Fibroblast of the conjunctiva (primary cell): Measurements from ENCODE around the gene STXBP1.

Source experiments
- DNase-seq: peaks from one replicate; pipeline ENCODE4 v3.0.0-alpha.2; 2010; ENCODE audit warnings: low read depth

The STXBP1 gene

GRCh38 chr9:127693143-127693542 is 81.1 kb downstream of the STXBP1 start:
- no peak for DNase-seq

DNA sequence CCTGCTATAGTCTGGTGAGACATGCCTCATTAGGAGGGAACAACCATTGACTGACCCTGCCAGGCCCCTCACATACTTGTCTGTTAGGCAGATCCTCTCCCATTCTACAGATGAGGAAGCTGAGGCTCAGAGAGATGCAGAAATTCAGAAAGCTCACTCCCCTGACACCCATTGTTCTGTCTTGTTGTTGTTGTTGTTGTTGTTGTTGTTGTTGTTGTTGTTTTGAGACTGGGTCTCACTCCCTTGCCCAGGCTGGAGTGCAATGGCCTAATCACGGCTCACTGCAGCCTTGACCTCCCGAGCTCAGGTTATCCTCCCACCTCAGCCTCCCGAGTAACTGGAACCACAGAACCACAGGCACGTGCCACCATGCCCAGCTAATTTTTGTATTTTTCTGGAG is 81.6 kb downstream of the STXBP1 start:
- DNase-seq, result no peak

DNA sequence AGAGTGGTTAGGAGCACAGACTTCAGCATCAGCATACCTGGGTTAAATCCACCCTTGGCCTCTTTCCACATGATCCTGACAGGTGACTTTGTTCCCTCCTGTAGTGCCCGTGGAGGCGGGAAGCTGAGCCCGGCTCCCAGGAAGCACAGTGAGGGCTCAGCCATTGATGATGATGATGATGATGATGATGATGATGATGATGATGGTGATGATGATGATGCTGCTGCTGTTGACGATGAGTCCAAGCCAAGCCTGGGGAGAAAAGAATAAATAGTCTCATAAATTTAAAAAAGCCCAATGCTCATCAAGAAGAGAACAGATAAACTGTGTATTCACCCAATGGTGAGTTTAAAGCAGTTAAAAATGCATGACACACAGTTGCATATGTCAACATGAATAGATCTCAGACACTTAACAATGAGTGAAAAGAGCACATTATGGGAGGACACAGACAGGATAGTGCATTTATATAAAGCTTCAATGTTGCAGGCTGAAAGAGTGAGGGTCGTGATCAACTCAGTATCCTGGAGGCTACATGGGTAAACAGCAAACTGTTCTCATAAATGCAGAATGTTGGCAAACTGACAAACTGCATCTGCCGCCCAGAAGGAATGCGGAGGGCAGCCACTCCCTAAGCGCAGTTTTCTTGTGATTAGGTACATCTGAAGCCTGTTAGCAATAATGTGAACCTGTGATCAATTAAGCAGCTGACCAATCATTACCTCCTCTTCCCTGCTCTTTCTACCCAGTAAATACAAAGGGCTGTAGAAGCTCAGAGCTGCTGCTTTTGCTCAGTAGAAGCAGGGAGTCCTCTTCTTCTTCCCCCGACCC is 83.0 kb downstream of the STXBP1 start:
- peak; percentile 48 for DNase-seq

- no peak for DNase-seq
Observed at GRCh38 chr9:127697575-127697974, 85.5 kb downstream of the STXBP1 start.

- DNase-seq, result no peak
Observed at GRCh38 chr9:127698386-127698785, 86.3 kb downstream of the STXBP1 start.

DNA sequence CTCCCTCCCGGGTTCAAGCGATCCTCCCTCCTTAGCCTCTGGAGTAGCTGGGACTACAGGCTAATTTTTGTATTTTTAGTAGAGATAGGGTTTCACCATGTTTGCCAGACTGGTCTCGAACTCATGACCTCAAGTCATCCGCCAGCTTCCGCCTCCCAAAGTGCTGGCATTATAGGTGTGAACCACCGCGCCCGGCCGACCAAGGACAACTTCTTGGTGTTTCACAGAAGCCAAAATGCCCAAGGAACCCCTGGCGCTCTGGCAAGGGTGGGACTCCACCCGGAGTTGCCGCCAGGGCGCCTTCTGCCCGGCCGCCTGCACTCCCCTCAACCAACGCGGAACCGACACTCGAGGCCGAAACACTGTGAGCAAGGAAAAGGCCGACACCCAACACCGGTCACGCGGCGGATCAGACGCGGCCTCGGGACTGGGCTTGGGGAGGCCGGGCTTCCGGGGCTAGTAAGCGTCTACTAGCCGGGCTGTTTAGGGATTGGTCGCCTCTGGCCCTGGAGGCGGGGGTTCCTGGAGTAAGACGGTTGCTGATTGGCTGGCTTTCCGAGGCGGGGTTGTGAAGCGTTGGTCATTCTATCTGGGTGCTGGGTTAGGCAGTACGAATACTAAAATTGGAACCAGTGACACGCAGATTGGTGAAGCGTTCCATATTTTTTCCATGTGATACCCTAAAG is 87.1 kb downstream of the STXBP1 start:
- DNase-seq, result peak; percentile 97

GRCh38 chr9:127700140-127700539 is 88.1 kb downstream of the STXBP1 start:
- DNase-seq, result no peak

DNA sequence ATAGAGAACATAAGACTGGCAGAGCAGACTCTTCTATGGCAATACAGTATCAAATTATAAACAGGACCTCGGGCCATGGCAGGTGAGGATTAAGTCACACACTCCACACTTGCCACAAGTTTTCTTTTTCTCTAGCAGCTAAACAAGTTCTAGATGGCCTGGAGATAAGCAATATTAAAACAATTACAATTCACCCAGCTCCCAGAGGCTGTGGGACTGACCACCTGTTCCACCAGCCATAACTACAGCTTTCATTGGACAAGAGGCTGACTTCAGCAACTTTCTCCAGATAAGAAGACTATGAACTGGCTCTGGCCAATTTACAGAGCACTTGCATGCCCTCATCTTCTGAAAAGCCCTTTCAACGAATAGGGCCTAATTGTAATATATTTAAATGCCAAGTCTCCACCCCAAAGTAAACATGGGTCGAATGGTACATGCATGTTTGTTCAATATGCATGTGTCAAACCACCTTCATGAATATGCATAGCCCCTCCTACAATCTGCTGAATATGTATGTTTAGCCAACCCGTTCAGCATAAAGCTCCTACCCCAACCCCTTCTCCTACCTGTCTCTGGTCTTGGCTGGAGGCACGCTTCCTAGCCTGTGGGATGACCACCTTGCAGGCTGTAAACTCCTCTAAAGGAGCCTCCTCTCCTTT is 88.6 kb downstream of the STXBP1 start:
- DNase-seq, result no peak

GRCh38 chr9:127703289-127703946 is 91.3 kb downstream of the STXBP1 start:
- no peak for DNase-seq

GRCh38 chr9:127705577-127706379 is 93.7 kb downstream of the STXBP1 start:
- no peak for DNase-seq

GRCh38 chr9:127706836-127707241 is 94.8 kb downstream of the STXBP1 start, which contains the start of gene CFAP157:
TSS of gene CFAP157 (plus strand) at chr9:127706988. CDS start at chr9:127707032, 44 bp downstream.
- DNase-seq, result no peak

DNA sequence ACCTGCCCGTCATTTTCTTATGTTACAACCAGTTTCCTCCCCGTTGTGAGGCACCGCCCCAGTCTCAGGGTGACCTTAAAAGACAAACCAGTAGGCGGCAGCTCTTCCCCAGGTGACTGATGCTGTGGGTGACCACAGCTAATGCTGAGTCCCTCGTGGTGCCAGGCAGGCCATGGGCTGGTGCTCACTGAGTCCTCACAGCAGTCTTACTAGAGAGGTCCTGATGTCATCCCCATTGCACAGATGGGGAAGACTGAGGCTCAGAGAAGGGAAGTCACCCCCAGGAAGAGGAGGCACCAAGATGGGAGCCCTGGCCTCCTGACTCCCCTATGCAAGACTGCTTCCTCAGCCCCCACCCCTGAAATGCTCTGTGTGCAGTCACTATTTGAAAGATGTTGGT is 95.7 kb downstream of the STXBP1 start:
- DNase-seq, result no peak

DNA sequence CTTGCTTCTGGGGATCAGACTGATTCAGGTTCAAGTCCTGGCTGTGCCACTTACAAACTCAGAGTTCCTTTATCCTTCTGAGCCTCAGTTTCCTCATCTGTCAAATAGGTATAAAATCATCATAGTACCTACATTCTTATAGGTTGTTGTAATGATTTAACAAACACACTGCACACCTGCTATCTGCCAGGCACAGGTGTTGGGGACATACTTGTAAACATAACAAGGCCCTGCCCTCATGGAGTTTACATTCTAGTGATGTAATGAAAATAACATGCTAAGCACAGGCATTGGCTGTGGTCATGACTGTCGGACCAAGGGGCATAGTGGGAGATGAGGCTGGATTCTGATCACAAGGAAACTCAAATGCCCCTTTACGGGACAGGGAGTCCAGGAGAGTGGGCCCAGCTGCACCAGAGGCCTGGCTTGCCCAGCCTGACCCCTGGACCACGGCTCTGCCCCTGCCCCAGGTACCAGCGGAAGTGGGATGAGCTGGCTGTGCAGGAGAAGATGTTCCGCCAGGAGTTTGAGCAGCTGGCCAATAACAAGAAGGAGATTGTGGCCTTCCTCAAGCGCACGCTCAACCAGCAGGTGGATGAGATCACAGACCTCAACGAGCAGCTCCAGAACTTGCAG is 97.0 kb downstream of the STXBP1 start:
- no peak for DNase-seq

GRCh38 chr9:127710204-127710783 is 98.2 kb downstream of the STXBP1 start:
- DNase-seq, result no peak

- DNase-seq, result no peak
Observed at GRCh38 chr9:127711226-127711701, 99.2 kb downstream of the STXBP1 start.

GRCh38 chr9:127711831-127712274 is 99.8 kb downstream of the STXBP1 start:
- DNase-seq, result no peak

- DNase-seq, result no peak
Observed at GRCh38 chr9:127712371-127712770, 100.3 kb downstream of the STXBP1 start.

GRCh38 chr9:127712867-127713266 is 100.8 kb downstream of the STXBP1 start:
- DNase-seq, result no peak

GRCh38 chr9:127714020-127714750 is 102.1 kb downstream of the STXBP1 start:
- DNase-seq, result no peak
